HCT116 (cell line): Measurements from ENCODE around the gene PRKAG2.

Experiments used
- CTCF ChIP-seq, 3 experiments: fragments of 200-600 bp in 1 of 3; sonication (generic) in 1 of 3; IDR thresholded peaks in 2 of 3; conservative IDR thresholded peaks in 1 of 3; 2 replicates each; pipeline ENCODE4 v1.5.1; 2012 to 2017; ENCODE audit warnings: low read depth in 2 of 3, low read length in 2 of 3, antibody characterized with exemption in 1 of 3, borderline replicate concordance in 1 of 3, control low read depth in 1 of 3, mild to moderate bottlenecking in 1 of 3, mixed read lengths in 1 of 3, mixed run types in 1 of 3, moderate library complexity in 1 of 3; ENCODE audit not compliant: insufficient read depth in 1 of 3
- EZH2 ChIP-seq: fragments of 200-600 bp; sonication (generic); IDR thresholded peaks from 2 replicates; pipeline ENCODE4 v1.6.1; 2017; ENCODE audit warnings: antibody characterized with exemption, mixed run types
- FOSL1 ChIP-seq: IDR thresholded peaks from 2 replicates; pipeline ENCODE4 v1.6.1; 2012; ENCODE audit warnings: low read depth
- POLR2A ChIP-seq: IDR thresholded peaks from 2 replicates; pipeline ENCODE4 v1.7.0; 2011; ENCODE audit warnings: borderline replicate concordance; ENCODE audit not compliant: insufficient read depth, insufficient read length; ENCODE audit errors: extremely low read depth
- POLR2AphosphoS5 ChIP-seq: IDR thresholded peaks from 2 replicates; pipeline ENCODE4 v1.6.1; 2011; ENCODE audit warnings: mild to moderate bottlenecking, low read depth, low read length, moderate library complexity
- SP1 ChIP-seq: IDR thresholded peaks from 2 replicates; pipeline ENCODE4 v1.6.1; 2012; ENCODE audit warnings: low read depth
- YY1 ChIP-seq: IDR thresholded peaks from 2 replicates; pipeline ENCODE4 v1.6.1; 2011; ENCODE audit warnings: low read length, low read depth, moderate library complexity, mild to moderate bottlenecking; ENCODE audit not compliant: insufficient replicate concordance; ENCODE audit errors: extremely low read depth

GRCh38 chr7:151886783-151887182, 9.9 kb upstream of the PRKAG2 start:
- TF ChIP-seq EZH2 (no peak), SP1 (no peak), POLR2A (no peak), FOSL1 (no peak), CTCF (IDR thresholded peaks at IDR 0.05 in 2 of 3, conservative IDR thresholded peaks at IDR 0.05 in 1 of 3; ENCODE audit: borderline replicate concordance in 1 of 3, insufficient read depth in 1 of 3, low read depth in 2 of 3, low read length in 2 of 3) (no peak), YY1 (no peak), POLR2AphosphoS5 (no peak)
